Liver (tissue), 9 donors: ENCODE data around the gene SESTD1. TPM values are rescaled to one million over a fixed set of nuclear protein-coding genes. Genes with fewer than 3 reads are reported as not detected.

ENCODE experiments used
- DNase-seq: peaks from one replicate; pipeline ENCODE4 v3.0.0-alpha.2; 2017; ENCODE audit warnings: low spot score
- H3K27ac ChIP-seq, 2 donors: one replicate each; pipeline ENCODE4 v1.7.0; 2013; ENCODE audit warnings: inconsistent platforms in 2 of 2, low read length in 2 of 2, control low read depth in 1 of 2, low read depth in 1 of 2, mild to moderate bottlenecking in 1 of 2
- H3K27me3 ChIP-seq, 4 donors: one replicate each; pipeline versions ENCODE4 v1.6.1 to v1.7.0; 2013; ENCODE audit warnings: low read length in 3 of 4, inconsistent platforms in 1 of 4, mild to moderate bottlenecking in 1 of 4, moderate library complexity in 1 of 4; ENCODE audit not compliant: control insufficient read depth in 4 of 4, insufficient read depth in 4 of 4
- H3K36me3 ChIP-seq, 4 donors: one replicate each; pipeline versions ENCODE4 v1.6.1 to v1.7.0; 2013; ENCODE audit warnings: low read length in 3 of 4, mild to moderate bottlenecking in 3 of 4, low read depth in 1 of 4, moderate library complexity in 1 of 4; ENCODE audit not compliant: control insufficient read depth in 4 of 4, insufficient read depth in 3 of 4
- H3K4me1 ChIP-seq, 4 donors: one replicate each; pipeline versions ENCODE4 v1.6.1 to v1.7.0; 2013; ENCODE audit warnings: low read length in 3 of 4, mild to moderate bottlenecking in 3 of 4, moderate library complexity in 1 of 4; ENCODE audit not compliant: control insufficient read depth in 4 of 4, insufficient read depth in 4 of 4
- H3K4me3 ChIP-seq, 3 donors: one replicate each; pipeline versions ENCODE4 v1.6.1 to v1.7.0; 2013; ENCODE audit warnings: low read length in 3 of 3, control low read depth in 1 of 3, low read depth in 1 of 3, mild to moderate bottlenecking in 1 of 3
- H3K9ac ChIP-seq, 2 donors: one replicate each; pipeline ENCODE4 v1.7.0; 2013; ENCODE audit warnings: low read length in 2 of 2, mild to moderate bottlenecking in 2 of 2, moderate library complexity in 2 of 2, control low read depth in 1 of 2, low read depth in 1 of 2
- H3K9me3 ChIP-seq, 4 donors: one replicate each; pipeline versions ENCODE4 v1.6.1 to v1.7.0; 2013; ENCODE audit warnings: low read length in 3 of 4; ENCODE audit not compliant: control insufficient read depth in 4 of 4
- EGR1 ChIP-seq, 2 donors: IDR thresholded peaks; 2 replicates each; pipeline ENCODE4 v1.6.1; 2016 to 2018; ENCODE audit warnings: antibody characterized with exemption in 2 of 2, low read depth in 2 of 2
- FOXA1 ChIP-seq: IDR thresholded peaks from 2 replicates; pipeline ENCODE4 v1.6.1; 2016; ENCODE audit warnings: antibody characterized with exemption
- FOXA2 ChIP-seq: IDR thresholded peaks from 2 replicates; pipeline ENCODE4 v1.6.1; 2016; ENCODE audit warnings: antibody characterized with exemption
- GABPA ChIP-seq, 2 donors: IDR thresholded peaks in 1 of 2; conservative IDR thresholded peaks in 1 of 2; 2 replicates each; pipeline ENCODE4 v1.6.1; 2016; ENCODE audit warnings: antibody characterized with exemption in 2 of 2, mild to moderate bottlenecking in 1 of 2, moderate library complexity in 1 of 2
- HNF4G ChIP-seq: IDR thresholded peaks from 2 replicates; pipeline ENCODE4 v1.6.1; 2016; ENCODE audit warnings: antibody characterized with exemption
- NR2F2 ChIP-seq: IDR thresholded peaks from 2 replicates; pipeline ENCODE4 v1.6.1; 2016; ENCODE audit warnings: antibody characterized with exemption
- RAD21 ChIP-seq, 2 donors: IDR thresholded peaks; 2 replicates each; pipeline ENCODE4 v1.6.1; 2016; ENCODE audit warnings: antibody characterized with exemption in 2 of 2, mild to moderate bottlenecking in 2 of 2
- RXRA ChIP-seq, 2 donors: IDR thresholded peaks; 2 replicates each; pipeline ENCODE4 v1.6.1; 2017 to 2018; ENCODE audit warnings: antibody characterized with exemption in 2 of 2, mild to moderate bottlenecking in 1 of 2
- SP1 ChIP-seq: IDR thresholded peaks from 2 replicates; pipeline ENCODE4 v1.6.1; 2018; ENCODE audit warnings: antibody characterized with exemption, mild to moderate bottlenecking
- YY1 ChIP-seq: IDR thresholded peaks from 2 replicates; pipeline ENCODE4 v1.6.1; 2016; ENCODE audit warnings: antibody characterized with exemption, mild to moderate bottlenecking
- WGBS: extraction: QIAGEN DNeasy Blood & Tissue Kit; methylation state at CpG from one replicate; pipeline ENCODE4 v1.1.7; 2013; 5-methylcytosine and 5-hydroxymethylcytosine counted together
- polyA plus RNA-seq, 2 donors: library from polyadenylated mRNA; stranded (reverse) in 1 of 2; unstranded in 1 of 2; fragments of 200-250 nt in 1 of 2; fragments of >200 nt in 1 of 2; fragmentation: Nextera tagmentation in 1 of 2; extraction: Ambion mirVana in 1 of 2; gene quantifications; one replicate each; pipeline versions ENCODE4 v1.2.1 to v1.2.3, GENCODE V29; 2013 to 2015
- total RNA-seq, 2 donors: library from RNA; depleted of rRNA; stranded (reverse); fragments of >200 nt; gene quantifications; one replicate each; pipeline ENCODE4 v1.2.3, GENCODE V29; 2014
- TF ChIP-seq, protein P1 (sequence below): fragments of 150-350 bp; IDR thresholded peaks from 2 replicates; pipeline ENCODE4 v1.5.1; 2017; ENCODE audit warnings: improper control_type of control experiment, low read depth, low read length; ENCODE audit not compliant: missing input control
- TF ChIP-seq, protein P2 (sequence below): IDR thresholded peaks from 2 replicates; pipeline ENCODE4 v1.6.1; 2016; ENCODE audit warnings: antibody characterized with exemption
- TF ChIP-seq, protein P3 (sequence below): IDR thresholded peaks from 2 replicates; pipeline ENCODE4 v1.6.1; 2016; ENCODE audit warnings: antibody characterized with exemption, mild to moderate bottlenecking
- donor health status: healthy.
- donor health status: healthy.
- donor health status: healthy.
- donor health status: healthy.
- donor health status: healthy.

SESTD1 gene
- total and polyA plus RNA-seq, 4 donors: 6.3 to 10.1 (median 7.4) TPM

DNA sequence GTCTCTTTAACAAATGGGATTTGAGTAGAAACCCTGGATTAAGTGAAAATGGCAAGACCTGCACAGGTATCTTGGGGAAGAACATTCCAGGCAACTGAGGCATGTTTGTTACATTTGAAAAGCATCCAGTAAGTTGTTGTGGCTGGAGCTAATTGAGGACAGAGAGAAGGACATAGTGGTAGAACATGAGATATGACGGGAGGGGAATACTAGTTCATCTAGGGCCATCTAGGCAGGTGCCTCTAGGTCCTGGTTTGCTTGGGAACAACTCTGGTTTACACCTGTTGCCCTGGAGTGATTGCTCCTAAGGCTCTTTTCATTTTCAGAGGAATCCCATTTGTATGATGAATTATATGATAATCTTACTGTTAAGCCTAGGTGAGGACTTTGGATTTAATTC is 194.9 kb downstream of the SESTD1 start:
- 87% methylated on average over 1 of the region's 1 CpG for WGBS
- Histone ChIP-seq H3K36me3 (no peaks in the 10 kb centered on the region), H3K27me3 (peaks cover 0 to 3% (median 0%) of the 10 kb centered on the region in 4 donors), H3K9me3 (no peaks in the 10 kb centered on the region), H3K4me3 (no peak overlapping the region), H3K27ac (no peak overlapping the region), H3K4me1 (no peaks in the 10 kb centered on the region), H3K9ac (no peak overlapping the region)
- no peak for TF ChIP-seq EGR1 (IDR thresholded peaks at IDR 0.05; ENCODE audit: low read depth in 2 of 2)
- TF ChIP-seq, protein P1, sequence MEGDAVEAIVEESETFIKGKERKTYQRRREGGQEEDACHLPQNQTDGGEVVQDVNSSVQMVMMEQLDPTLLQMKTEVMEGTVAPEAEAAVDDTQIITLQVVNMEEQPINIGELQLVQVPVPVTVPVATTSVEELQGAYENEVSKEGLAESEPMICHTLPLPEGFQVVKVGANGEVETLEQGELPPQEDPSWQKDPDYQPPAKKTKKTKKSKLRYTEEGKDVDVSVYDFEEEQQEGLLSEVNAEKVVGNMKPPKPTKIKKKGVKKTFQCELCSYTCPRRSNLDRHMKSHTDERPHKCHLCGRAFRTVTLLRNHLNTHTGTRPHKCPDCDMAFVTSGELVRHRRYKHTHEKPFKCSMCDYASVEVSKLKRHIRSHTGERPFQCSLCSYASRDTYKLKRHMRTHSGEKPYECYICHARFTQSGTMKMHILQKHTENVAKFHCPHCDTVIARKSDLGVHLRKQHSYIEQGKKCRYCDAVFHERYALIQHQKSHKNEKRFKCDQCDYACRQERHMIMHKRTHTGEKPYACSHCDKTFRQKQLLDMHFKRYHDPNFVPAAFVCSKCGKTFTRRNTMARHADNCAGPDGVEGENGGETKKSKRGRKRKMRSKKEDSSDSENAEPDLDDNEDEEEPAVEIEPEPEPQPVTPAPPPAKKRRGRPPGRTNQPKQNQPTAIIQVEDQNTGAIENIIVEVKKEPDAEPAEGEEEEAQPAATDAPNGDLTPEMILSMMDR: no peak
- TF ChIP-seq, protein P2, sequence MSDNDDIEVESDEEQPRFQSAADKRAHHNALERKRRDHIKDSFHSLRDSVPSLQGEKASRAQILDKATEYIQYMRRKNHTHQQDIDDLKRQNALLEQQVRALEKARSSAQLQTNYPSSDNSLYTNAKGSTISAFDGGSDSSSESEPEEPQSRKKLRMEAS: no peak
- no peak for TF ChIP-seq HNF4G
- TF ChIP-seq SP1: no peak
- no peak for TF ChIP-seq RXRA (IDR thresholded peaks at IDR 0.05)
- TF ChIP-seq, protein P3, sequence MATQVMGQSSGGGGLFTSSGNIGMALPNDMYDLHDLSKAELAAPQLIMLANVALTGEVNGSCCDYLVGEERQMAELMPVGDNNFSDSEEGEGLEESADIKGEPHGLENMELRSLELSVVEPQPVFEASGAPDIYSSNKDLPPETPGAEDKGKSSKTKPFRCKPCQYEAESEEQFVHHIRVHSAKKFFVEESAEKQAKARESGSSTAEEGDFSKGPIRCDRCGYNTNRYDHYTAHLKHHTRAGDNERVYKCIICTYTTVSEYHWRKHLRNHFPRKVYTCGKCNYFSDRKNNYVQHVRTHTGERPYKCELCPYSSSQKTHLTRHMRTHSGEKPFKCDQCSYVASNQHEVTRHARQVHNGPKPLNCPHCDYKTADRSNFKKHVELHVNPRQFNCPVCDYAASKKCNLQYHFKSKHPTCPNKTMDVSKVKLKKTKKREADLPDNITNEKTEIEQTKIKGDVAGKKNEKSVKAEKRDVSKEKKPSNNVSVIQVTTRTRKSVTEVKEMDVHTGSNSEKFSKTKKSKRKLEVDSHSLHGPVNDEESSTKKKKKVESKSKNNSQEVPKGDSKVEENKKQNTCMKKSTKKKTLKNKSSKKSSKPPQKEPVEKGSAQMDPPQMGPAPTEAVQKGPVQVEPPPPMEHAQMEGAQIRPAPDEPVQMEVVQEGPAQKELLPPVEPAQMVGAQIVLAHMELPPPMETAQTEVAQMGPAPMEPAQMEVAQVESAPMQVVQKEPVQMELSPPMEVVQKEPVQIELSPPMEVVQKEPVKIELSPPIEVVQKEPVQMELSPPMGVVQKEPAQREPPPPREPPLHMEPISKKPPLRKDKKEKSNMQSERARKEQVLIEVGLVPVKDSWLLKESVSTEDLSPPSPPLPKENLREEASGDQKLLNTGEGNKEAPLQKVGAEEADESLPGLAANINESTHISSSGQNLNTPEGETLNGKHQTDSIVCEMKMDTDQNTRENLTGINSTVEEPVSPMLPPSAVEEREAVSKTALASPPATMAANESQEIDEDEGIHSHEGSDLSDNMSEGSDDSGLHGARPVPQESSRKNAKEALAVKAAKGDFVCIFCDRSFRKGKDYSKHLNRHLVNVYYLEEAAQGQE: no peak
- TF ChIP-seq GABPA (IDR thresholded peaks at IDR 0.05 in 1 of 2, conservative IDR thresholded peaks at IDR 0.05 in 1 of 2): no peak
- DNase-seq: no peak

- no peak for DNase-seq
- H3K9ac ChIP-seq: no peak overlapping the region
- H3K36me3 ChIP-seq: no peaks in the 10 kb centered on the region
- peaks cover 0 to 3% (median 0%) of the 10 kb centered on the region in 4 donors for H3K27me3 ChIP-seq
- H3K4me3 ChIP-seq: no peak overlapping the region
- H3K27ac ChIP-seq: no peak overlapping the region
- 72% methylated on average over 2 of the region's 2 CpGs for WGBS
- H3K9me3 ChIP-seq: no peaks in the 10 kb centered on the region
- no peaks in the 10 kb centered on the region for H3K4me1 ChIP-seq
- TF ChIP-seq NR2F2 (no peak), RXRA (IDR thresholded peaks at IDR 0.05) (no peak)
- TF ChIP-seq, protein P2: no peak
Measured at GRCh38 chr2:179068991-179069643, 195.5 kb downstream of the SESTD1 start.

DNA sequence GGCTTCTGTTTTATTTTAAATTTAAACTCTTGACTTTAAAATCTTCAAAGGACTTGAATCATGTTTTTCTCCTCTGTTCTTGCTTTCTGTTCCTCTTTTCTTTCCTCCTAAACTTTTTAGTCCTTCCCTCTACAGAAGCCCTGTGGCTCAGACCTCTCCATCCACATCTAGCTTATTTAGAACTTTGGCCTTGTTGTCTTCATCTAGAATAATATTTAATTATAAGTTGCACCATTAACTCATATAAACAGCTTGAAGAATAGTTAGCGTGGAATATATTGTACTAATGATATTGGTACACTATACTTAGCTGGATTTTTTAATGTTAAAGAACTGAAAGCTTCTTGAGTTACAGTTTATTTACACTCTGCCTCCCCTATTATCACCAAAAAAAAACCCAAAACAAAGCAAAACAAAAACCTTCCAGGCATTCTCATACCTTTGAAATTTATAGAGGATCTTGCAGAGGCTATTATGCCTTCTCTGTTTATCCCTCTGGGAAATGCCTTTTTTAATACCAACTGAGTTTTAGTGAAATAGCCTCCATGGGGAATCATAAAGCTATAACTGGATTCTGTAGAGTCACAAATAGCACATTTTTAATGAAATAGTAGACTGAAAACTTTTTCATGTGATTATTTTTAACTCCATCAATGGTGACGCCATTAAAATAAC is 205.5 kb downstream of the SESTD1 start:
- DNase-seq: no peak
- TF ChIP-seq FOXA1 (no peak), FOXA2 (no peak), RAD21 (IDR thresholded peaks at IDR 0.05) (no peak), YY1 (no peak), NR2F2 (no peak)
- TF ChIP-seq, protein P1: no peak
- Histone ChIP-seq H3K9me3 (no peaks in the 10 kb centered on the region), H3K36me3 (no peaks in the 10 kb centered on the region), H3K27me3 (no peaks in the 10 kb centered on the region), H3K27ac (no peak overlapping the region), H3K4me1 (no peaks in the 10 kb centered on the region), H3K9ac (no peak overlapping the region), H3K4me3 (no peak overlapping the region)
- WGBS: 94% methylated on average over 2 of the region's 2 CpGs
